NCI-H1930 (cell line): ENCODE results near the gene TAOK3.
"Not testable (repeated sequence)": the region's sequence is repeated elsewhere in the genome, so short reads cannot be mapped to it uniquely, and the experiment has no call there.

Source experiments
- DNase-seq, 2 experiments: peaks; one replicate each; lab custom pipeline; 2025; lab: John Stamatoyannopoulos, UW

Gene TAOK3

GRCh38 chr12:118137148-118137678 is 235.5 kb downstream of the TAOK3 start:
- no peak for DNase-seq

- DNase-seq: no peak
Measured at GRCh38 chr12:118136559-118137003, 236.1 kb downstream of the TAOK3 start.

GRCh38 chr12:118135788-118136558 is 236.7 kb downstream of the TAOK3 start, which contains the start of gene PEBP1:
Gene PEBP1, plus strand, starts transcription at chr12:118136124. Its CDS starts 86 bp downstream, at chr12:118136210.
- DNase-seq: peak; percentile 51 to 58

- DNase-seq: not testable (repeated sequence)
Measured at GRCh38 chr12:118129436-118129835, 243.3 kb downstream of the TAOK3 start.

GRCh38 chr12:118127867-118128266 is 244.8 kb downstream of the TAOK3 start:
- no peak for DNase-seq

GRCh38 chr12:118126119-118126757 is 246.5 kb downstream of the TAOK3 start:
- no peak for DNase-seq

GRCh38 chr12:118125743-118126118 is 247.0 kb downstream of the TAOK3 start:
- no peak for DNase-seq

GRCh38 chr12:118124333-118124874 is 248.3 kb downstream of the TAOK3 start:
- DNase-seq: no peak

GRCh38 chr12:118122264-118122663 is 250.4 kb downstream of the TAOK3 start:
- DNase-seq: no peak

- peak in 1 of 2 experiments; percentile 42 for DNase-seq
Measured at GRCh38 chr12:118120579-118121363, 251.9 kb downstream of the TAOK3 start.

GRCh38 chr12:118119449-118119879 is 253.2 kb downstream of the TAOK3 start:
- DNase-seq: peak in 1 of 2 experiments; percentile 4

GRCh38 chr12:118109088-118109487 is 263.6 kb downstream of the TAOK3 start:
- no peak for DNase-seq

GRCh38 chr12:118107694-118108093 is 265.0 kb downstream of the TAOK3 start:
- no peak for DNase-seq

- DNase-seq: no peak
Measured at GRCh38 chr12:118107011-118107410, 265.7 kb downstream of the TAOK3 start.

- peak; percentile 31 to 65 for DNase-seq
Measured at GRCh38 chr12:118103601-118104382, 268.9 kb downstream of the TAOK3 start, which contains the start of gene VSIG10. Gene VSIG10, minus strand, starts transcription at chr12:118104011. Its CDS starts 340 bp downstream, at chr12:118103671.

- no peak for DNase-seq
Measured at GRCh38 chr12:118103201-118103600, 269.5 kb downstream of the TAOK3 start.

- no peak for DNase-seq
Measured at GRCh38 chr12:118102609-118103008, 270.1 kb downstream of the TAOK3 start.

GRCh38 chr12:118102070-118102469 is 270.6 kb downstream of the TAOK3 start:
- DNase-seq: no peak

- no peak for DNase-seq
Measured at GRCh38 chr12:118101051-118101450, 271.7 kb downstream of the TAOK3 start.
